ENCODE measurements around the gene GEMIN7. TPM values are rescaled to one million over a fixed set of nuclear protein-coding genes. Genes with fewer than 3 reads are reported as not detected.

GEMIN7 gene
- total RNA-seq, 1 donor from 2014 or later, result 15.9 TPM

DNA sequence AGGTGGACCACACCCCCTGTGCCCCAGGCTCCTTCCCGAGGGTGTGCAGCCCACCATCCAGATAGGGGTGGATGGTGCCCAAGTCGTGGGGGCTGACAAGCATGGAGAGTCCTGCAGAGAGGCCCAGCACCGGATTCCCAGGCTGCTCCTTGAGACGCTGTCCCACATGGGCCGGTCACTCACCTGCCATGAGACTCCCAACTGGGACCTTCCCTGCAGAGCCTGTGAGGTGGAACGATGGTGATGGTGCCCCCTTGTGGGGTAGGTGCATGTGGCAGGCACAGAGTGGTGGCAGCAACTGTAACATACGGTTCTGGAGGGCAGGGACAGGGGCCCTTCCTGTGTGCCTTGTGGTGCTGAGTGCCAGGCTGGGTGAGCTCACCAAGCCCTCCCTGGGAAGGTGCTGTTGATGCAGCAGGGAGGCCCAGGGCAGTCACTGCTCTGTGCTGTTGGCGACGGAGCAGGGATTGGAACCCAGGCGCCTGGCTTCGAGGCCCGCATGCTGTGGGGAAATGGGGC, 47.0 kb downstream of the GEMIN7 start:
- H3K27me3 ChIP-seq (ENCODE audit: low read depth), result no peaks in the 10 kb centered on the region
- H3K27ac ChIP-seq (replicated peaks), result no peak overlapping the region
- H3K4me1 ChIP-seq, result peaks cover 5% of the 10 kb centered on the region
- TF ChIP-seq, protein P1, sequence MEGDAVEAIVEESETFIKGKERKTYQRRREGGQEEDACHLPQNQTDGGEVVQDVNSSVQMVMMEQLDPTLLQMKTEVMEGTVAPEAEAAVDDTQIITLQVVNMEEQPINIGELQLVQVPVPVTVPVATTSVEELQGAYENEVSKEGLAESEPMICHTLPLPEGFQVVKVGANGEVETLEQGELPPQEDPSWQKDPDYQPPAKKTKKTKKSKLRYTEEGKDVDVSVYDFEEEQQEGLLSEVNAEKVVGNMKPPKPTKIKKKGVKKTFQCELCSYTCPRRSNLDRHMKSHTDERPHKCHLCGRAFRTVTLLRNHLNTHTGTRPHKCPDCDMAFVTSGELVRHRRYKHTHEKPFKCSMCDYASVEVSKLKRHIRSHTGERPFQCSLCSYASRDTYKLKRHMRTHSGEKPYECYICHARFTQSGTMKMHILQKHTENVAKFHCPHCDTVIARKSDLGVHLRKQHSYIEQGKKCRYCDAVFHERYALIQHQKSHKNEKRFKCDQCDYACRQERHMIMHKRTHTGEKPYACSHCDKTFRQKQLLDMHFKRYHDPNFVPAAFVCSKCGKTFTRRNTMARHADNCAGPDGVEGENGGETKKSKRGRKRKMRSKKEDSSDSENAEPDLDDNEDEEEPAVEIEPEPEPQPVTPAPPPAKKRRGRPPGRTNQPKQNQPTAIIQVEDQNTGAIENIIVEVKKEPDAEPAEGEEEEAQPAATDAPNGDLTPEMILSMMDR (IDR thresholded peaks at IDR 0.05; ENCODE audit: borderline replicate concordance), result peak; percentile 74
- no peak overlapping the region for H3K4me3 ChIP-seq
- peaks cover 14% of the 10 kb centered on the region for H3K36me3 ChIP-seq
- H3K9me3 ChIP-seq (replicated peaks), result no peaks in the 10 kb centered on the region
- intact Hi-C loops (cut with micrococcal nuclease), result no loop called here
- DNase-seq, result peak; percentile 31

DNA sequence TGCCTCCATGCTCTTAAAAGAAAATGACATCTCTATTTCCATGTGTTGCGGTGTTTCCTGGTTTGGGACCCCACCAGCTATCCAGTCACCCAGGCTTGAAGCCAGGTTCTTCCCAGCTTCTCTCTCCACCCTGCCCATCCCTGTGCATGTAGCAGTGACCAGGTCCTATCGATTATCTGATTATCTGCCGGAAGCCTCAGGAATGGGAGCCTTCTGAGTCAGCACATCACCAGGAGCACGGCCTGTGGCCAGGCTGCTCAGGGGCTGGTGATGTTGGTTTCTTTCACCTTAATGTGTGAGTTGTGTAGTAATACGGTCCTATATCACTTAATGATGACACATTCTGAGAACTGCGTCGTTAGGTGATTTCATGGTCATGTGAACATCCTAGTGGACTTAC, 47.6 kb downstream of the GEMIN7 start:
- Histone ChIP-seq H3K4me3 (no peak overlapping the region), H3K36me3 (peaks cover 14% of the 10 kb centered on the region), H3K27me3 (ENCODE audit: low read depth) (no peaks in the 10 kb centered on the region), H3K9me3 (replicated peaks) (no peaks in the 10 kb centered on the region), H3K27ac (replicated peaks) (no peak overlapping the region), H3K4me1 (peaks cover 5% of the 10 kb centered on the region)
- TF ChIP-seq, protein P1 (IDR thresholded peaks at IDR 0.05; ENCODE audit: borderline replicate concordance), result no peak
- intact Hi-C loops (cut with micrococcal nuclease), result no loop called here
- DNase-seq, result no peak

DNA sequence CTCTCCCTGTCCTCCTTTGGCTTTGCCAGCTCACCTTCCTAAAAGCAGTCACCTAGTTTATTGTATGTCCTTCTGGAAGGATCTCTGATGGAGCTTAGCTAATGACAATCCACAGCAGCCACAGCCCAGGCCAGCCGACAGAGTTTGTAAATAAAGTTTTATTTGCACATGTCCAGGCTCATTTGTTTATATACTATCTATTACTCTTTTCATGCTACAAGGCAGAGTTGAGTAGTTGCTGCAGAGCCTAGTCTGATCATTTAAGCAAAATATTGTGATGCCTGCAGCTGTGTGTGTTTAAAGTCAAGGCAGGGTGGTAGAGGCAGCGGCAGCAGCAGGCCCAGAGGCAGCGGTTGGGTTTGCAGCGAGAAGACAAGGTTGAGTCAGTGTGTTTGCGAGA, 49.1 kb downstream of the GEMIN7 start:
- peaks cover 5% of the 10 kb centered on the region for H3K4me1 ChIP-seq
- intact Hi-C loops (cut with micrococcal nuclease), result no loop called here
- H3K9me3 ChIP-seq (replicated peaks), result no peaks in the 10 kb centered on the region
- peaks cover 14% of the 10 kb centered on the region for H3K36me3 ChIP-seq
- no peak for DNase-seq
- no peak overlapping the region for H3K4me3 ChIP-seq
- TF ChIP-seq, protein P1 (IDR thresholded peaks at IDR 0.05; ENCODE audit: borderline replicate concordance), result no peak
- no peak overlapping the region for H3K27ac ChIP-seq (replicated peaks)
- H3K27me3 ChIP-seq (ENCODE audit: low read depth), result no peaks in the 10 kb centered on the region

DNA sequence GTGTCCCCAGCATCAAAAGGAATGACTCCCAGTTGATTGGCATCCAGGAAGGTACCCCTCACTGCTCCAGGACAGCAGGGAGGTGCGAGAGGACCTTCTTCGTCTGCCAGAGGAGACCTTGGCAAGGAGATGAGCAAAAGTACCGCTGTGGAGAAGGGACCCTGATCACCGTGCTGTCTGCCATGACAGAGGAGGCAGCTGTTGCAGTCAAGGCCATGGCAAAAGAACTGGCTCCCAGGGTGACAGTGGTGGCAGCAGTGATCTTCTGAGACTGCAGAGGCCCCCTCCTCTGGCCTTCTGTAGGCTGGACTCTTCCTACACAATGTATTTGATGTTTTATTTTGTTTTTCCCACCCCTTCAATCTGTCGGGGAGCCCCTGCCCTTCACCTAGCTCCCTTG, 49.7 kb downstream of the GEMIN7 start:
- H3K27ac ChIP-seq (replicated peaks), result no peak overlapping the region
- H3K27me3 ChIP-seq (ENCODE audit: low read depth), result no peaks in the 10 kb centered on the region
- intact Hi-C loops (cut with micrococcal nuclease), result no loop called here
- peaks cover 5% of the 10 kb centered on the region for H3K4me1 ChIP-seq
- no peak for DNase-seq
- no peaks in the 10 kb centered on the region for H3K9me3 ChIP-seq (replicated peaks)
- TF ChIP-seq, protein P1 (IDR thresholded peaks at IDR 0.05; ENCODE audit: borderline replicate concordance), result no peak
- H3K4me3 ChIP-seq, result no peak overlapping the region
- H3K36me3 ChIP-seq, result peaks cover 14% of the 10 kb centered on the region

DNA sequence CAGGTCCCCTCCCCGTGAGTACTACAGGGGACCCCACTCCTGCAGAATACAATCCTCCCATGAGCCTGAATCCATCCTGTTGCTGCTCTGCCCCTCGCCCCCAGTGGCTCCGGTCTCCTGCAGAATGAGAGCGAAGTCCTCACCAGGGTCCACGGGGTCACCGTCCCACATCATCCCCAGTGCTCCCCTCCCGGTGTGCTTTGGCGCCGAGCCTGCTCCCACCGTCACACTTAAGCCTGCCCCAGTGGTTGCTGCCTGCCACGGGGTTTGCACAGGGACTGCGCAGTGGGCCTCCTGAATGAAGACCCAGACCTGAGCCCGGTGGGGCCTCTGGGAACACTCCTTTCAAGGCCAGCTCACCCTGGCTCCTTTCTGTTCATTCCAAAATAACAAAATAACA, 51.2 kb downstream of the GEMIN7 start:
- H3K36me3 ChIP-seq, result peaks cover 14% of the 10 kb centered on the region
- no peaks in the 10 kb centered on the region for H3K27me3 ChIP-seq (ENCODE audit: low read depth)
- no peak overlapping the region for H3K4me3 ChIP-seq
- H3K4me1 ChIP-seq, result peaks cover 5% of the 10 kb centered on the region
- TF ChIP-seq, protein P1 (IDR thresholded peaks at IDR 0.05; ENCODE audit: borderline replicate concordance), result no peak
- no peak for DNase-seq
- intact Hi-C loops (cut with micrococcal nuclease), result no loop called here
- no peaks in the 10 kb centered on the region for H3K9me3 ChIP-seq (replicated peaks)
- H3K27ac ChIP-seq (replicated peaks), result no peak overlapping the region

Data from left ventricle myocardium inferior (tissue), 1 donor.